ENCODE measurements around the gene CELA2A. TPM values are rescaled to one million over a fixed set of nuclear protein-coding genes. Genes with fewer than 3 reads are reported as not detected.

Gene CELA2A
- total RNA-seq, 4 donors from 2014 or later = not detected

GRCh38 chr1:15420853-15421465, 35.6 kb upstream of the CELA2A start:
- Histone ChIP-seq H3K4me3 (no peak overlapping the region), H3K36me3 (peaks cover 0 to 27% (median 0%) of the 10 kb centered on the region in 3 donors), H3K4me1 (peaks cover 26 to 84% (median 45%) of the 10 kb centered on the region in 3 donors), H3K27ac (no peak overlapping the region), H3K27me3 (no peaks in the 10 kb centered on the region), H3K9me3 (no peaks in the 10 kb centered on the region)
- 64 to 72% methylated on average over 2 to 3 of the region's 8 CpGs for WGBS, 2 donors
- intact Hi-C loops (cut with DNase I) = no loop called here
- TF ChIP-seq CTCF (IDR thresholded peaks at IDR 0.05) = no peak
- TF ChIP-seq POLR2A (IDR thresholded peaks at IDR 0.05) = no peak
- no peak for DNase-seq

- no peak overlapping the region for H3K27ac ChIP-seq
- no peaks in the 10 kb centered on the region for H3K27me3 ChIP-seq
- H3K9me3 ChIP-seq = no peaks in the 10 kb centered on the region
- no peak for DNase-seq
- 84 to 87% methylated on average over 3 to 5 of the region's 8 CpGs for WGBS, 2 donors
- intact Hi-C loops (cut with DNase I) = no loop called here
- H3K4me3 ChIP-seq = no peak overlapping the region
- H3K4me1 ChIP-seq = peaks cover 22 to 84% (median 33%) of the 10 kb centered on the region in 3 donors
- peaks cover 0 to 46% (median 0%) of the 10 kb centered on the region in 3 donors for H3K36me3 ChIP-seq
- TF ChIP-seq POLR2A (IDR thresholded peaks at IDR 0.05) = no peak
- TF ChIP-seq CTCF (IDR thresholded peaks at IDR 0.05) = no peak
These were observed 33.7 kb upstream of the CELA2A start for GRCh38 chr1:15422871-15423270.

- Histone ChIP-seq H3K36me3 (peaks cover 0 to 53% (median under 1%) of the 10 kb centered on the region in 3 donors), H3K27ac (peak overlapping the region in 2 of 4 donors; percentile 42 to 65), H3K4me1 (peaks cover 22 to 80% (median 31%) of the 10 kb centered on the region in 3 donors), H3K27me3 (no peaks in the 10 kb centered on the region), H3K4me3 (no peak overlapping the region), H3K9me3 (no peaks in the 10 kb centered on the region)
- 88 to 92% methylated on average over 6 to 8 of the region's 11 CpGs for WGBS, 2 donors
- no peak for TF ChIP-seq CTCF (IDR thresholded peaks at IDR 0.05)
- TF ChIP-seq POLR2A (IDR thresholded peaks at IDR 0.05) = no peak
- intact Hi-C loops (cut with DNase I) = no loop called here
- DNase-seq = no peak
These were observed 33.0 kb upstream of the CELA2A start for GRCh38 chr1:15423355-15424077.

- 60 to 64% methylated on average over 11 to 13 of the region's 13 CpGs for WGBS, 2 donors
- Histone ChIP-seq H3K9me3 (no peaks in the 10 kb centered on the region), H3K36me3 (peaks cover 0 to 60% (median 6%) of the 10 kb centered on the region in 3 donors), H3K4me1 (peaks cover 19 to 73% (median 24%) of the 10 kb centered on the region in 3 donors), H3K27ac (peak overlapping the region; percentile 42 to 65 (median 47)), H3K27me3 (no peaks in the 10 kb centered on the region), H3K4me3 (no peak overlapping the region)
- DNase-seq = no peak
- intact Hi-C loops (cut with DNase I) = no loop called here
- TF ChIP-seq CTCF (IDR thresholded peaks at IDR 0.05) (no peak), POLR2A (IDR thresholded peaks at IDR 0.05) (no peak)
These were observed 32.3 kb upstream of the CELA2A start for GRCh38 chr1:15424146-15424667.

- Histone ChIP-seq H3K27ac (peak overlapping the region in 2 of 4 donors; percentile 42 to 51), H3K4me3 (no peak overlapping the region), H3K36me3 (peaks cover 0 to 62% (median 6%) of the 10 kb centered on the region in 3 donors), H3K4me1 (peaks cover 13 to 67% (median 21%) of the 10 kb centered on the region in 3 donors), H3K9me3 (no peaks in the 10 kb centered on the region), H3K27me3 (no peaks in the 10 kb centered on the region)
- 80% methylated on average over 5 of the region's 5 CpGs; no CpG with 5 or more reads in 1 of the 2 donors for WGBS, 2 donors
- DNase-seq = no peak
- TF ChIP-seq POLR2A (IDR thresholded peaks at IDR 0.05) (no peak), CTCF (IDR thresholded peaks at IDR 0.05) (no peak)
- intact Hi-C loops (cut with DNase I) = no loop called here
These were observed 31.6 kb upstream of the CELA2A start for GRCh38 chr1:15424981-15425380.

Measured in esophagus squamous epithelium (tissue), 5 donors.